MCF 10A (cell line): ENCODE results near the gene HDAC7. TPM values are rescaled to one million over a fixed set of nuclear protein-coding genes. Genes with fewer than 3 reads are reported as not detected.
A peak's percentile ranks its signal among the peaks of the same experiment; 100 is the strongest.

ENCODE experiments used
- BruUV-seq: library from RNA; stranded (reverse); fragments of 400-500 nt; replicated peaks from 2 replicates; lab custom pipeline; 2021; lab: Mats Ljungman, UMichigan
- CTCF ChIA-PET: fragments of 300-600 bp; sonication (Branson Sonifier 250); formaldehyde crosslinking; extraction: SDS; loops from one replicate; lab custom pipeline; 2021; ENCODE audit warnings: antibody characterized with exemption, inconsistent platforms; lab: Yijun Ruan, JAX
- POLR2A ChIA-PET: fragments of 300-600, 350-650 bp; sonication (Branson Sonifier 250); formaldehyde crosslinking; extraction: SDS; loops from one replicate; lab custom pipeline; 2020; ENCODE audit warnings: antibody characterized with exemption, inconsistent platforms; lab: Yijun Ruan, JAX
- DNase-seq: peaks from one replicate; pipeline ENCODE4 v3.0.0-alpha.2; 2018; ENCODE audit not compliant: unreplicated experiment
- H3K27ac Mint-ChIP-seq: one replicate; pipeline ENCODE4 v1.8.0; 2022; ENCODE audit warnings: mild to moderate bottlenecking, low read depth, mixed read lengths; ENCODE audit not compliant: unreplicated experiment
- H3K27me3 Mint-ChIP-seq: one replicate; pipeline ENCODE4 v1.8.0; 2022; ENCODE audit warnings: mixed read lengths; ENCODE audit not compliant: insufficient read depth, unreplicated experiment
- H3K36me3 Mint-ChIP-seq: one replicate; pipeline ENCODE4 v1.8.0; 2022; ENCODE audit warnings: mild to moderate bottlenecking, moderate library complexity, mixed read lengths; ENCODE audit not compliant: insufficient read depth, unreplicated experiment
- H3K4me1 Mint-ChIP-seq: one replicate; pipeline ENCODE4 v1.8.0; 2022; ENCODE audit warnings: mixed read lengths; ENCODE audit not compliant: insufficient read depth, unreplicated experiment
- H3K4me3 Mint-ChIP-seq: one replicate; pipeline ENCODE4 v1.8.0; 2022; ENCODE audit warnings: mild to moderate bottlenecking, moderate library complexity, mixed read lengths; ENCODE audit not compliant: unreplicated experiment
- H3K9me3 Mint-ChIP-seq: one replicate; pipeline ENCODE4 v1.8.0; 2022; ENCODE audit warnings: mixed read lengths; ENCODE audit not compliant: unreplicated experiment
- CTCF ChIP-seq: fragments of 200-600 bp; IDR thresholded peaks from one replicate; pipeline ENCODE4 v1.8.0; 2022; ENCODE audit warnings: antibody characterized with exemption, mild to moderate bottlenecking; ENCODE audit not compliant: unreplicated experiment
- intact Hi-C: fragments of 100-400 bp; cut with micrococcal nuclease; formaldehyde crosslinking; loops from 2 replicates; pipeline ENCODE4 v1.14.1; 2022
- total RNA-seq: library from RNA; stranded (reverse); gene quantifications from 2 replicates; pipeline ENCODE4 v1.2.3, GENCODE V29; 2022

The HDAC7 gene
- total RNA-seq, 1 experiment from 2014 or later: 80.1 TPM

GRCh38 chr12:47840571-47840970 lies 20.9 kb upstream of the HDAC7 start:
- intact Hi-C loops: no loop called here
- Mint-ChIP-seq H3K4me3 (no peak overlapping the region), H3K36me3 (peaks cover 16% of the 10 kb centered on the region), H3K9me3 (no peaks in the 10 kb centered on the region), H3K27ac (no peak overlapping the region), H3K27me3 (no peaks in the 10 kb centered on the region), H3K4me1 (peaks cover 29% of the 10 kb centered on the region)
- no TSS peak for BruUV-seq
- ChIA-PET CTCF (interaction anchor here (0.8 to 19.9 kb wide), 14 partner anchors 13 to 225 kb away, joined by 3 to 622 read pairs (median 8); partner anchors contain the start of genes ENDOU, HDAC7, RAPGEF3 and SLC48A1), POLR2A (interaction anchor here (0.7 to 6.2 kb wide), 7 partner anchors 9 to 124 kb away, joined by 3 to 35 read pairs (median 3); no protein-coding TSS in a partner anchor)
- no peak for TF ChIP-seq CTCF
- no peak for DNase-seq

- Mint-ChIP-seq H3K4me1 (peaks cover 21% of the 10 kb centered on the region), H3K4me3 (no peak overlapping the region), H3K9me3 (no peaks in the 10 kb centered on the region), H3K36me3 (peaks cover 11% of the 10 kb centered on the region), H3K27ac (no peak overlapping the region), H3K27me3 (no peaks in the 10 kb centered on the region)
- BruUV-seq: no TSS peak
- no peak for TF ChIP-seq CTCF
- no peak for DNase-seq
- POLR2A ChIA-PET: interaction anchor here (0.9 to 6.2 kb wide), 9 partner anchors 11 to 96 kb away, joined by 3 to 35 read pairs (median 13); partner anchors contain the start of gene SLC48A1
- intact Hi-C loops: loop anchor here (5.0 kb wide), 1 partner anchor 108 kb away; no protein-coding TSS in a partner anchor
- CTCF ChIA-PET: interaction anchor here (0.6 to 19.9 kb wide), 35 partner anchors 9 to 803 kb away, joined by 3 to 622 read pairs (median 6); partner anchors contain the start of genes ENDOU, HDAC7, SLC48A1 and TMEM106C
These were observed 19.6 kb upstream of the HDAC7 start for GRCh38 chr12:47839214-47839876.

- DNase-seq: peak; percentile 54
- POLR2A ChIA-PET: interaction anchor here (0.6 to 6.2 kb wide), 15 partner anchors 10 to 131 kb away, joined by 3 to 35 read pairs (median 8); partner anchors contain the start of genes SLC48A1 and VDR
- no TSS peak for BruUV-seq
- Mint-ChIP-seq H3K4me3 (no peak overlapping the region), H3K36me3 (peaks cover 7% of the 10 kb centered on the region), H3K4me1 (peaks cover 21% of the 10 kb centered on the region), H3K27ac (no peak overlapping the region), H3K27me3 (no peaks in the 10 kb centered on the region), H3K9me3 (no peaks in the 10 kb centered on the region)
- intact Hi-C loops: loop anchor here (1.0 to 5.0 kb wide), 2 partner anchors 109 to 123 kb away; no protein-coding TSS in a partner anchor
- TF ChIP-seq CTCF: peak; percentile 71
- CTCF ChIA-PET: interaction anchor here (0.6 to 19.9 kb wide), 49 partner anchors 9 to 875 kb away, joined by 3 to 622 read pairs (median 5); partner anchors contain the start of genes HDAC7, SLC48A1, TMEM106C and VDR
These were observed 18.7 kb upstream of the HDAC7 start for GRCh38 chr12:47838286-47838931.
